Astrocyte (in vitro differentiated cells and primary cell): ENCODE results near the gene UBE2C.

ENCODE experiments used
- CTCF ChIP-seq: IDR thresholded peaks from 2 replicates; pipeline ENCODE4 v1.5.1; 2011; ENCODE audit warnings: low read depth, mild to moderate bottlenecking, inconsistent platforms, low read length, moderate library complexity; ENCODE audit not compliant: insufficient read depth
- EZH2 ChIP-seq: IDR thresholded peaks from 2 replicates; pipeline ENCODE4 v1.6.1; 2012; ENCODE audit warnings: mild to moderate bottlenecking, low read length, inconsistent platforms; ENCODE audit not compliant: insufficient read depth

GRCh38 chr20:45863543-45864470, 51.4 kb downstream of the UBE2C start:
- no peak for TF ChIP-seq CTCF
- TF ChIP-seq EZH2 = no peak
